Left kidney (tissue), 2 donors: ENCODE data around the gene GMEB2. TPM values are rescaled to one million over a fixed set of nuclear protein-coding genes. Genes with fewer than 3 reads are reported as not detected.
"Not testable (repeated sequence)": the region's sequence is repeated elsewhere in the genome, so short reads cannot be mapped to it uniquely, and the experiment has no call there.

ENCODE experiments used
- DNase-seq: peaks from one replicate; pipeline ENCODE4 v3.0.0-alpha.2; 2013
- polyA plus RNA-seq: library from polyadenylated mRNA; unstranded; fragments of 120-200 nt; gene quantifications from one replicate; pipeline ENCODE4 v1.2.1, GENCODE V29; 2013; ENCODE audit not compliant: insufficient read length

Gene GMEB2
- polyA plus RNA-seq, 1 donor, result 10.7 TPM

DNA sequence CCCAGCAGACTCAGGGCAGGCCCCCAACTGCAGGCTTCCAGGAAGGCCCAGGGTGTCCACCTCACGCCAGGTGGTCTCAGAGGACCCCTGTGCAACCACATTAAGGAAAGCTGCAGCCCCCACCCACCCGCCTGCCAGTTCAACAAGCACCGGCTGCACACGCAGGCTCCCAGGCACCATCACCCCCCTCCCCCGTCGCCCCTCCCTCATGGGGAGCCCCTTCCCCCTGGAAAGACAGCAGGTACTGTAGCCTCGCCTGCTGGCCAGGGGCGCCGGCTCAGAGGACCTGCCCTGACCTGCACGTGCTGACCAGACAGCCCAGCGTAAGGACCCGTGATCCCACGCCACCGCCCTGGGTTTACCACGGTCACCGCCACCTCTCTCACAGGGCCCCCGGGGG lies 13.8 kb upstream of the GMEB2 start:
- DNase-seq, result not testable (repeated sequence)

DNA sequence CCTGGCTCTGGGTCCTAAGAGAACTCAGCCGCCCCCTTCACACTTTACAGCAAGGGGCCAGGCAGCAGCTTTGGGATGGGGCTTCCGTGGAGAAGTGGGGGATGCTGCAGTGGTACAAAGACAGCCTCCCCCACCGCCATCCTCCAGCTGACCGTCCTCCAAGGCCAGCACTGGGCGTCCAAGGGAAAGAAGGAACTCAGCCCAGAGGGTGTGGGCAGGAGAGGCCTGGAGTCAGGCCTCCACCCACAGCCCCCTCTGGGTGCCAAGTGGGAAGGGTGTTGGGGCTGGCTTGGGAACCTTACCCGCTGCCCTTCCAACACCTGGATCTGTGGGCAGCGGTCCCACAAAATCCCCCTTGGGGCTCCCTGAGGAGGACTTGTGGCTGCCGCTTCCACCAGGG lies 13.2 kb upstream of the GMEB2 start:
- DNase-seq, result no peak

DNA sequence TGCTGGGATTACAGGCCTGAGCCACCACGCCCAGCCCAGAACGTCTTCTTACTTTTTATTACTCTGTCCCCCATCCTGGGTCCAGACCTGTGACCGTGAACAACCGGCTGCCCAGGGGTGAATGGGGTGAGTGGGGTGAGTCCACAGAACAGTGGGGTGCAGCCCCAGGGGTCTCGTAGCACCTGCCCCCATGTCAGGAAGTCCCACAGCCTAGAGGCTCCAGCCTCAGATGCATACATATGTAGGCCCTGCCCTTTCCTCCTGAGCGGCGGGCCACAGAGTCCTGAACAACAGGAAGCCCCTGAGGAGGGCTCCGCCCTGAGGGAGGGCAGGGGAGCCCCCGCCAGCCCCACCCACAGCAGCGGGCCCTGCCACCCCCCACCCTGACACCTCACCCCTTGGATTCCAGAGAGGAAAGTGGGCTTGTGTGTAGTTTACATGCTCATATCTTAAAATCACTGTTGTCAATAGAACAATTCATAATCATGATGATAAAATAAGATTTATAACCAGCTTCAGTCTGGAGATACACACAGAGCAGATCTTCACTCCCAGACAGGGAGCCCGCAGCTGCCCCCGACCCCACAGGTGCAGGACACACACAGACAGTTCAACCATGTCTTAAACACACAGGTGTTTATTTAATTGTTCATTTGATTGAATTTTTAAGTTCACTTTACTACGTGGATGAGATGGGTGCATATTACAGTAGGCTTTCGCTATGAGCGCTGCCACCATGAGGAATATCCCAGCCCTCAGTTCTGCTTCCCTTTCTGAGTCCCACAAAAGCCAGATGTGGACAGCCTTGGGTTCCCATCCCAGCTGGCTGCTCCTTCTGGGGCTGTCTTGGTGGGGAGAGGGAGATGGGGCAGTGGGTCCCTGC lies 12.4 kb upstream of the GMEB2 start:
- no peak for DNase-seq

DNA sequence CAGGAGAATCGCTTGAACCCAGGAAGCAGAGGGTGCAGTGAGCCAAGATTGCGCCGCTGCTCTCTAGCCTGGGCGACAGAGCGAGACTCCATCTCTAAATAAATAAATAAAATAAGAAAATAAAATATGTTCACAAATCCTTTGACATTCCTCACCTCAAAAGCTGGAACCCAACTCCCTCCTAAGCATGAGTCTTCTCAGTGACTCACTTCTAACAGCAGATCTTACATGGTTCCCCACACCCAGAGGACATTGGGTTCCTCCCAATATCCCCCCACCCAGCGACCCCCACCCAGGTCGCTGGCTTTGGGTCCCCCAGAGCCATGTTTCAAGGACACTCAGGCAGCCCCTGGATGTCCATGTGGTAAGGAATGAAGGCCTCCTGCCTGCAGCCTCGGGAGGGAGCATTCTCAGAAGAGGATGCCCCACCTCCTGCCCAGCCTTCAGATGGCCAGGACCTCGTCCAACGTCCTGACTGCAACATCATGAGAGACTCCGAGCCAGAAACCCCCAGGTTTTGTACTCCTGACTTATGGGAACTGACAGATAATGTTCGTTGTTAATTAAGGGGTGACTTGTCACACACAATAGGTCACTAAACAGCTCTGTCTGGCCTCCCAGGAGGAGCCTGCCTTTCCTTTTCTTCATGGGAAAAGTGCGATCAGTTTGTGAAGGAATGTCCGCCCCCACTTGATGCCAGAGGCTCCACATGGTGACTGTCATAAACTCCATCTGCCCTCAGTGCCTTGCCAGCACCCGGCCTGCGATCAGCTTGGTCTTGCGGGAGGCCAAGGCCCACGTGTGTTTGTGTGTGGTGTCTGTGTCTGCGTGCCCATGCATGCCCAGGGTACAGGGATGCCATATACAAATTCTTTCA lies 10.1 kb upstream of the GMEB2 start:
- no peak for DNase-seq

DNA sequence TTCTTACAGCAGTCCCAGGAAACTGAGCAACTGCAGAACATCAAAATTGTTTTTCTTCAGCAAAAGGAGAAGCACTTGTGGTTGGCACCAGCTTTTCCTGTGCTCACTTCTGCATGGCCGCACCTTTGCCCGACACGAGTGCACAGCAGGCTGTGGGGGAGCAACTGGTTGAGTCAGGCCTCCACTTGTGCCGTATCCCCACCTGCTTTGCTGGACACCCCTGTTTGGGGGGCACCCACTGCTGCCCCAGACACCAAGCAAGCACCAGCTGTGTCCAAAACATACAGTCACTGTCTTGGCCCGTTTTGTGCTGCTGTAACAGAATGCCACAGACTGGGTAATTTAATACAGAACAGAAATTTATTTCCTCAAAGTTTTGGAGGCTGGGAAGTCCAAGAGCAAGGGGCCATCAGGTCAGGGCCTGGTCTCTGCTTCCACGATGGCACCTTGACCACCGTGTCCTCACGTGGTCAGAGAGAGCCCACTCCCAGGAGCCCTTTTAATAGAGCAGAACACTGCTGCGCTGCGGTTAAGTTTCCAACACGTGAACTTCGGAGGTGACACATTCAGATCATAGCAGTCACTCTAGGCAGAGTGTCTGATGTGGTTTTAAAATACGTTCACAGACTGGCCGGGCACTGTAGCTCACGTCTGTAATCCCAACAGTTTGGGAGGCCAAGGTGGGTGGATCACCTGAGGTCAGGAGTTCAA lies 8.7 kb upstream of the GMEB2 start:
- DNase-seq, result no peak

DNA sequence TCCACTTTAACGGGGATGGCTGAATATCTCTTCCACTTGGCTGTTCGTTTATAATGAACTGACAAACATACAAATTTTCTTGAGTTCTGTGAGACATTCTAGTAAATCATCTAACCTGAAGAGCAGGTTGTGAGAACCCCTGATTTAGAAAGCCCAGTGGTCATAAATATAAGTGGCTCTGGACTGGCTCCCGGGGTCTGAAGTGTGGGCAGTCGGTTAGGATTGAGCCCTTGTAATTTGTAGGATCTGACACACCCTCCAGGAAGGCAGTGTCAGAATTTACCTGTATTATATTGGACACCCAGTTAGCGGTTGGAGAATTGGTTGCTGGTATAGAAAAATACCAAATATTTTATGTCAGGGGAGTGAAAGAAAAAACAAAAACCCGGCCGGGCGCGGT lies 6.8 kb upstream of the GMEB2 start:
- no peak for DNase-seq

DNA sequence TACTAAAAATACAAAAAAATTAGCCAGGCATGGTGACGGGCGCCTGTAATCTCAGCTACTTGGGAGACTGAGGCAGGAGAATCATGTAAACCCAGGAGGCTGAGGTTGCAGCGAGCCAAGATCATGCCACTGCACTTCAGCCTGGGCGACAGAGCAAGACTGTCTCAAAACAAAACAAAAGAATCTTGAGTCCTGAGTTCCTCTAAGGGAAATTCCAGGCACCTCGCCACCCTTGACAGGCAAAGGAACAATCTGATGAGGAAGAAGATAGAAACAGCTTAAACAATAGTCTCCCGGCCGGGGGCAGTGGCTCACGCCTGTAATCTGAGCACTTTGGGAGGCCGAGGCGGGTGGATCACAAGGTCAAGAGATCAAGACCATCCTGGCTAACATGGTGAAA lies 4.5 kb upstream of the GMEB2 start:
- DNase-seq, result not testable (repeated sequence)

DNA sequence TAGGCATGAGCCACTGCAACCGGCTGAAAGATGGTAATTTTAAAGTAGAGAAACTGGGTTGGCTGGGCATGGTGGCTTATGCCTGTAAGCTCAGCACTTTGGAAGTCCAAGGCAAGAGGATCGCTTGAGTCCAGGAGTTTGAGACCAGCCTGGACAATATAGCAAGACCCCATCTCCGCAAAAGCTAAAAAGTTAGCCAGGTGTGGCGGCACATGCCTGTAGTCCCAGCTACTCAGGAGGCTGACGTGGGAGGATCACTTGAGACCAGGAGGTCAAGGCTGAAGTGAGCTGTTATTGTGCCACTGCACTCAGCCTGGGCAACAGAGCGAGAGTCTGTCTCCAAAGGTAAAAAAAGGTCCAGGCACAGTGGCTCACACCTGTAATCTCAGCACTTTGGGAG lies 4.1 kb upstream of the GMEB2 start:
- DNase-seq, result not testable (repeated sequence)

DNA sequence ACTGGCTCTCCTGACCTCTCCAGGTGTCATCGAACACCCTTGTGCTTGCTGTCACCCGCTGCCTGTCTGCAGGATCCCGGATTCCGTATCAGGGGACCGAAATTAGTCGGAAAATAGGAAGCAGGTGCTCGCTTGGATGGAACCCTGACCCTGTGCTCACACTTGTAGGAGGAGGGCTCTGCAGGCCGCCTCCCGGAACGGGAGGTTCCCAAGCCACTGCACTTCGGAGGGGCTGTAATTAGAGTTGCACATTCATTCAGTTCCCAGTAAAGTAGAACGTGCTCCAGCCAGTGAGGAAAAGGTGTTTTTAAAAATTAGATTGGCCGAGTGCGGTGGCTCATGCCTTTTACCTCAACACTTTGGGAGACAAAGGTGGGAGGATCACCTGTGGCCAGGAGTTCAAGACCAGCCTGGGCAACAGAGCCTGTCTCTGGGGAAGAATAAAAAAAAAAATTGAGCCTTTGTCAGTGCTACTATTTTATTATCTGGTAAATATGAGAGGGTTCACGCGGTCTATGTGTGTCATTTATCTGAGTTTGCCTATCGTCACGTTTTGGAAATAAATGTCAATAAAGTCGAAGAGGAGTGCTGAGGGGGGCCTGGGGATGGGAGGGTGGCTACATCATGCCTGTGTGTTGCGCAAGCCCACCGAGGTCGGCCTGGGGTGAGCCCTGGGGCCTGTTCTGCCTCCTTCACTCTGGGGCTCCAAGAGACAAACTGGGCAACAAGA lies 1.5 kb upstream of the GMEB2 start:
- DNase-seq, result no peak

DNA sequence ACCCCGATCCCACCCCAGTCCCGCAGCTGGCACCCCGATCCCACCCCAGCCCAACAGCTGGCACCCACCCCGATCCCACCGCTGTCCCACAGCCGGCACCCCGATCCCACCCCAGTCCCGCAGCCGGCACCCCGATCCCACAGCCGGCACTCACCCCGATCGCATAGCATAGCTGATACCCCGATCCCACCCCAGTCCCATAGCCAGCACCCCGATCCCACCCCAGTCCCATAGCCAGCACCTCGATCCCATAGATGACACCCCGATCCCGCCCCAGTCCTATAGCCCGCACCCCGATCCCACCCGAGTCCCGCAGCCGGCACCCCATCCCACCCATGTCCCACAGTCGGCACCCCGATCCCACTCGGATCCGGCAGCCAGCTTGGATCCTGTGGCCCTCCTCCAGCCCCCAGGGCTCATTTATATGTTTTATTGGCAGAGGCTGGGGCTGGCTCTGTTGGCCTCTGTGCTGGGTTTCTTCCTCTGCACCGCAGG lies 897 bp upstream of the GMEB2 start:
- DNase-seq, result no peak

DNA sequence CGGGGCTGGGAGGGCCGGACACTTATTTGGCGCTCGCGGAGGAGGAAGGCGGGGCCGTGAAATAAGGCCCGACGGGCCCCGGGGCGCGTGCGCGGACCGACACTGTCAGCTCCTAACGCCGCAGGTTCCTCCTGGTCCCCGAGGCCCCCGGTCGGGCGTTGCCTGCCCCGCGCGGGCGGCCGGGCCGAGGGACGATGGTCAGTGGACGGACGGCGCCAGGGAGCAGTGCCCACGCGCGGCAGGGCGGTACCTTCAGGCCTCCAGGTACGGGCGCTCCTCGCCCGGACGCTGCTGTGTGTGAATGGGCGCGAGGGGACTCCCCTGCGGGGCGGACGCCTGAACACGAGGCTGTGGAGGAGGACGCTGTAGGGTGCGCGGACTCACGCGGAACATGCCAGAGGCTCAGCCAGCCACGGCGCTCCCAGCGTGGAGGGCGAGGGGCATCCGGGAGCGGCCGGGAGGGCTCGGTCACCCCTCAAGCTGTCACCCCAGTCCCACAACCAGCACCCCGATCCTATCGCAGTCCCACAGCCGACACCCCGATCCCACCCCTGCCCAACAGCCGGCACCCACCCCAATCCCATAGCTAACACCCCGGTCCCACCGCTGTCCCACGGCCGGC lies 339 bp upstream of the GMEB2 start:
- peak; percentile 92 for DNase-seq

DNA sequence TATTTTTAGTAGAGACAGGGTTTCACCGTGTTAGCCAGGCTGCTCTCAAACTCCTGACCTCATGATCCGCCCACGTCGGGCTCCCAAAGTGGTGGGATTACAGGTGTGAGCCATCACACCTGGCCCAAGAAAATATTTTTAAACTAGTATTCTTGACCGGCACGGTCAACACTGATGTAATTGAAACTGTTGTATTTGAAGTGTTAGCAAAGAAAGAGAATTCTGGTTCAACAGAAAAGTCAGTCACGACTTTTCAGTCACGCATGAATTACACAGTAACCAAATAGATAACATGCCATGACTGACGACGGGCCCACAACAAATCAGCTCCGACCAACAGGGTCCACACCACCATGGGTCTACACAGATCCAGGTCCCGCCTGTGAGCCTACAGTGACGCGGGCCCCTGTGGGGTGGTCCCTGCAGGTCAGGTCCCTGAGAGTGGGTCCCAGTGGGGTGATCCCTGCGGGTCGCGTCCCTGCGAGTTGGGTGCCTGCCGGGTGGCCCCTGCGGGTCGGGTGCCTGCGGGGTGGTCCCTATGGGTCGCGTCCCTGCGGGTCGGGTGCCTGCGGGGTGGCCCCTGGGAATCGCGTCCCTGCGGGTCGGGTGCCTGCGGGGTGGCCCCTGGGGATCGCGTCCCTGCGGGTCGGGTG lies 1.0 kb downstream of the GMEB2 start:
- no peak for DNase-seq

DNA sequence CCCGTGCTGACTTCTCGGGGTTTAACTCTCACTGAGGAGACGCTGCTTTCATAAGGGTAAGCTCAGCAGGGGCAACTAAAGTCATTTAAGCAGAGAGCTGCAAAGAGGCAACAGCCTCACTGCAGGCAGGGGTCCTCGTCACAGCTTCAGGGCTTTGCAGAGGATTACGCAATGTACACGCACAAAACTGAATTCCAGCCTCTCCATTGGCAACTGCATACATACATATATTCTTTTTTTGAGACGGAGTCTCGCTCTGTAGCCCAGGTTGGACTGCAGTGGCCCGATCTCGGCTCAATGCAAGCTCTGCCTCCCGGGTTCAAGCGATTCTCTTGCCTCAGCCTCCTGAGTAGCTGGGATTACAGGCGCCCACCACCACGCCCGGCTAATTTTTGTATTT lies 2.4 kb downstream of the GMEB2 start:
- no peak for DNase-seq

DNA sequence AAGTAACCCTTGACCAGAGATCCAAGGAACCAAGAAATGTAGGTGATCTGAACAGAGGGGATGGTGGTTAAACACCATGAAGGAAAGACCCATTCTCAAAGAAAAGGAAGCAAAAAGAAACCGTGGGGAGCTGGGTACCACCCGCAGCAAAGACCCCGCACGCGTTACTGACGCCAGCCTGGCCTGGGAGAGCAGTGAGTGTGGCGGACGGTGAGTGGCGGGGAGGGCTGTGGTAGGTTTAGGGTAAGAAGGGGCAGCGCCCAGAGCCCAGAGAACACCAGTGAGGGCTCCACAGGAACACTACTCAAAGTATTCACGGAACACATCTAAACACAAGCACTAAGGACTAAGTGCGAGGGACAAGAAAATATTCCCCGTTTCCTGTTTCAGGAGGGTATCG lies 4.2 kb downstream of the GMEB2 start:
- no peak for DNase-seq

DNA sequence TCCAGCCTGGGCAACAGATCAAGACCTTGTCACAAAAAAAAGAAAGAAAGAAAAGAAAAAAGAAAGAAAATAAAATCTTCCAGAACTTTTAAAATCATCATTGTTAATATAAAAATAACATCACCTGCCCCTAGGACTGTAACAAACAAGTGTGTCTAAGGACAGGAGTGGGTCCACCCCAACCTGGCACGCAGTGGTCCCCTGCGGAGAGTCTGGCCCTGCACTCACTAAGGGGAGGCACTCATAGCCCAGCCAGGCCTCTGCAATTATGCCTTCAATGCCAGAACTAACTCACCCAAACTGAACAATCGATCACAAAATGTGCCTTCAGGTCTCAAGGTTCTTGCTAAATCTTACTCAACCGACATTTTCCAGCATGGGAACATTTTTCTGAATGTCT lies 4.8 kb downstream of the GMEB2 start:
- DNase-seq, result no peak

DNA sequence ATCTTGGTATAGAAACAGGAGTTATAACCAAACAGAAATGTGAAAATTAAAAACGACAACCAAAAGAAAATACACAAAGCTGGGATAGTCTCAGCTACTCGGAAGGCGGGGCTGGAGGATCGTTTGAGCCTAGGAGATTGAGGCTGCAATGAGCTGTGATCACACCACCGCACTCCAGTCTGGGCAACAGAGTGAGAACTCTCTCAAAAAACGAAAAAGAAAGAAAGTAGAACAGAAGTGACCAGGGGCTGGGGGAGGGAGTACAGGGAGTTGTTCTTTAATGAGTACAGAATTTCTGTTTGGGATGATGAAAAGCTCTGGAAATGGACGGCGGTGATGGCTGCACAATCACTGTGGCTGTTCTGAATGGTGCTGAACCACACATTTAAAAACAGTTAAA lies 5.9 kb downstream of the GMEB2 start:
- no peak for DNase-seq

DNA sequence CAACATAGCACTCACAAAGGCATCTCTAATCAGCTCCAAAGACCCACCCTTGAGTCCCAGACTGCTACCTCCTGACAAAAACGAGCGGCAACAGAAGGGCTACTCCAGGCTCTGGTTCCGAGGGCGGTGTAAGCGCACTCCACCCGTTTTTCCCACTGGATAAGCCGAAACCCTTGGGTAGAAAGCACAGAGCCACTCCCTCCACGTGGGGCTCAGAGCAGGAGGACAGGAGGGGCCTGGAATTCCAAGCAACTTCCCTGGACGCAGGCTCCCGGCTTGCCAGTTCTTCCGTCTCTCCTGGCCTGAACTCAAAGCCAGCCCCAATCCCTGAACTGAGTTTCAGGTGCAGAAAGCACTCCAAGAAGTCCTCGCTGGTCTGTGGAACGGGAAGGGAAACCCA lies 7.4 kb downstream of the GMEB2 start:
- DNase-seq, result no peak

DNA sequence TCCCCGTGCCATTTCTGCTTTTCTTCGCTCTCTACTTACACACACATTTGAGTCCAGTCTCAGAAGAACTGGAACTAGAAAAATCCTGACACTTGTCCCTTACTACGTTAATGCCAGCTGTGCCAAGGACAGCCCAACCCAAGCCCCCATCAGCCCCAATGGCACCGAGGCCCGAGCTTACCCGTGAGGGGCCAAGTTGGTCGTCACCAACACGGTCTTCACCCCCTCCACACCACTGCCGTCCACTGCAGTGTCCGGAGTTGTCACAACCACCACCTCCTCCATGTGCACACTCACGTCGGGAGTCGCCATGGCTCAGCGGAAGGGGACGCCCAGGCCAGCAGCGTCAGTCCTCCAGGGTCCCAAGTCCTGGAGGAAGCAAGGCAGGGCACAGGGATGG lies 7.8 kb downstream of the GMEB2 start:
- no peak for DNase-seq

DNA sequence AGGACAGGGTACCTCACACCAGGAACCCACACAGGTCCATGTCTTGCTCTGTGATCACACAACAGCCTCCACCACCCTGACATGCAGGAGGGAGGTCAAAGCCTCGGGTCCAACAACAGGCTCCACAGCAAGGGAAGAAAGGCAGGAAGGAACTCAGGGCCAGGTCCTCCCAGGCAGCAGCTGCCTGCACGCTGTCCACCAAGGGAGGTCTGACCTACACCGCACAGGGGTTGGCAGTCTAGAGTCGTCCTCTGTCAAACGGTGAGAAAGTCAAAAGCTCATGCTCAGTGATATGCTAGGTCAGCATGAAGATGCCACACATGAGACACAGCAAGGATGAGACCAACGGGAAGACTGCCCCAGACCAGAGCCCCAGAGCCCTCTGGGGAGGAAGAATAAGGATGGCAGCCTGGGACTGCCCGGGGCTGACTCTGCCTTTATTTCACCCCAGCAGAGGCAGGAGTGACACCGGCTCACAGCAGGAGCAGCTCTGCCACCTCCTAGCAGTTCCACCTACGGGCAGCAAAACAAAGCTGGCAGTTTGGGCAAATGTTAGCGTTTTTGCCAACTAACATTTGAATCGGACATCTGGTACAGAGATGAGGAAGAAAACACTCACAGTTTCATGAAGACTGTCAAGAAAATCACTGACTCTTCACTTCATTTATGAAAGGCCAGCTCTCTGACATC lies 8.5 kb downstream of the GMEB2 start:
- no peak for DNase-seq

DNA sequence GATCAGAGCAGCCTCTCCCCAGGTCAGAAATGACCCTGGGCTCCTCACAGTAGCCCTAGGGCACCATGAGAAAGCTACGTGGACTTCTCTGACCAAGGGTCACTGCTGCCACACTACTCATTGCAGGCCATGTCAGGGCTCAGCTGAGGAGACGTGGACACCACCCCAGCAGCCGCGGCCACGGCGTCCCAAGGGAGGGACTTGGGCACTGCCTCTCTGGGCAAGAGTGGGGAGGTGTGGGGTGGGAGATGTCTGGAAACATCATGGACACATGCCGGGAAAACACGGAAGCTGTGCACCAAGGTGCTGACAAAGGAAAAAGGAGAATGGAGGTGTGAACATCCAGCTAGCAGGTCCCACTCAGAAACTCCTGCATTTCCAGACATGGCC lies 9.0 kb downstream of the GMEB2 start:
- no peak for DNase-seq
